Liver (tissue), 2 donors: ENCODE data around the gene RAI1.

ENCODE experiments used
- CTCF ChIP-seq: fragments of 150-350 bp; IDR thresholded peaks from 2 replicates; pipeline ENCODE4 v1.5.1; 2017; ENCODE audit warnings: improper control_type of control experiment, low read depth, low read length; ENCODE audit not compliant: missing input control
- MAX ChIP-seq: IDR thresholded peaks from 2 replicates; pipeline ENCODE4 v1.6.1; 2016; ENCODE audit warnings: antibody characterized with exemption
- REST ChIP-seq: IDR thresholded peaks from 2 replicates; pipeline ENCODE4 v1.6.1; 2016; ENCODE audit warnings: antibody characterized with exemption, mild to moderate bottlenecking
- YY1 ChIP-seq: IDR thresholded peaks from 2 replicates; pipeline ENCODE4 v1.6.1; 2016; ENCODE audit warnings: antibody characterized with exemption, mild to moderate bottlenecking
- donor health status: healthy.

- TF ChIP-seq CTCF = no peak
- TF ChIP-seq MAX = no peak
- TF ChIP-seq REST = no peak
- no peak for TF ChIP-seq YY1
These were observed 12.3 kb upstream of the RAI1 start for GRCh38 chr17:17668775-17669579.
